GM18868 (cell line): ENCODE results near the gene CNTD1.
A peak's percentile ranks its signal among the peaks of the same experiment; 100 is the strongest.
"Not testable (repeated sequence)": the region's sequence is repeated elsewhere in the genome, so short reads cannot be mapped to it uniquely, and the experiment has no call there.

Experiments used
- ATAC-seq: cut with Tn5 transposase; IDR thresholded peaks from one replicate; pipeline ENCODE4 v1.9.1; 2021; ENCODE audit warnings: mild to moderate bottlenecking, moderate library complexity; ENCODE audit not compliant: unreplicated experiment

Gene CNTD1, protein sequence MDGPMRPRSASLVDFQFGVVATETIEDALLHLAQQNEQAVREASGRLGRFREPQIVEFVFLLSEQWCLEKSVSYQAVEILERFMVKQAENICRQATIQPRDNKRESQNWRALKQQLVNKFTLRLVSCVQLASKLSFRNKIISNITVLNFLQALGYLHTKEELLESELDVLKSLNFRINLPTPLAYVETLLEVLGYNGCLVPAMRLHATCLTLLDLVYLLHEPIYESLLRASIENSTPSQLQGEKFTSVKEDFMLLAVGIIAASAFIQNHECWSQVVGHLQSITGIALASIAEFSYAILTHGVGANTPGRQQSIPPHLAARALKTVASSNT

DNA sequence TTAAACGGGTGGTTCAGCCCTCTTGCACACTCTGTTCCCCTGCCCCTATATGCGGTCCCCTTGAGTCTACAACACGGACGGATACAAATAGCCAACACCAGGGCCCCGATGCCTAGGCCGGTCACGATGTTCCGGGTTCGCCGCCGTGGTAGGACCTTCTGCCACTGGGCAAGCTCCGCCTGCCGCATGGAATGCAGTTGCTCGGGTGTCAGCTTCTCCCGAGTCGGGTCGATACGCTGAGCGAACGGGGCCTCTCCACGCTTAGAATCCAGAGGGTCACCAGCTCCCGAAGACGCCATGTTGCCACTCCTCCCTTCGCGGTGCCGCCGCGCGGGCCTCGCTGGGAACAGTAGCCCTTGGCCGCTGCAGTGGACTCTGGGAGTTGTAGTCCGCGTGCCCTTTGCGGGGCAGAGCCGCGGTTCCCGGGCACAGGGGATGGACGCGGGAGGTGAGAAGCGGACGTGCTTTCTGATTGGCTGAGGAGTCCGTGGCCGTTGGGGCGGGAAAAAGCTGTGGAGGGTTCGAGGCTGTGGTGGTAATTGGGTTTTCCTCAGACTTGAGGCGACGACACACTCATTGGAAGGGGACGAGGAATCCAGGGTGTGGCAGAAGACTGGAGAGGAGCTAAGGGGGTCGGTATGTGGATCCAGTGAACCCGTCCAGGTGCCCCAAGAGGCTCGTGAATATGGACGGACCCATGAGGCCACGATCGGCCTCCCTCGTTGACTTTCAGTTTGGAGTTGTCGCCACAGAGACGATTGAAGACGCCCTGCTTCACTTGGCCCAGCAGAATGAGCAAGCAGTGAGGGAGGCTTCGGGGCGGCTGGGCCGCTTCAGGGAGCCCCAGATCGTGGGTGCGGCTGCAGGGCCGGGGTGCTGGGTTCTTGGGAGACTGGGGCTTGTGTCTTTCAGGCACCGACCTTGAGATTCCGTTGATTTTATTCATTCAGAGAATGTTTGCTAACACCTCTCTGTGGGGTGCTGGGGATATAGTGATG is at the start of gene CNTD1, which contains the start of gene COA3:
Gene CNTD1 (plus strand): TSS at position 479 of the 998 bp plus-strand sequence. CDS start 207 bp downstream, at position 686.
Gene COA3 (minus strand): TSS at position 322 of the 998 bp plus-strand sequence. CDS start 23 bp downstream, at position 299.
- peak; percentile 67 for ATAC-seq

DNA sequence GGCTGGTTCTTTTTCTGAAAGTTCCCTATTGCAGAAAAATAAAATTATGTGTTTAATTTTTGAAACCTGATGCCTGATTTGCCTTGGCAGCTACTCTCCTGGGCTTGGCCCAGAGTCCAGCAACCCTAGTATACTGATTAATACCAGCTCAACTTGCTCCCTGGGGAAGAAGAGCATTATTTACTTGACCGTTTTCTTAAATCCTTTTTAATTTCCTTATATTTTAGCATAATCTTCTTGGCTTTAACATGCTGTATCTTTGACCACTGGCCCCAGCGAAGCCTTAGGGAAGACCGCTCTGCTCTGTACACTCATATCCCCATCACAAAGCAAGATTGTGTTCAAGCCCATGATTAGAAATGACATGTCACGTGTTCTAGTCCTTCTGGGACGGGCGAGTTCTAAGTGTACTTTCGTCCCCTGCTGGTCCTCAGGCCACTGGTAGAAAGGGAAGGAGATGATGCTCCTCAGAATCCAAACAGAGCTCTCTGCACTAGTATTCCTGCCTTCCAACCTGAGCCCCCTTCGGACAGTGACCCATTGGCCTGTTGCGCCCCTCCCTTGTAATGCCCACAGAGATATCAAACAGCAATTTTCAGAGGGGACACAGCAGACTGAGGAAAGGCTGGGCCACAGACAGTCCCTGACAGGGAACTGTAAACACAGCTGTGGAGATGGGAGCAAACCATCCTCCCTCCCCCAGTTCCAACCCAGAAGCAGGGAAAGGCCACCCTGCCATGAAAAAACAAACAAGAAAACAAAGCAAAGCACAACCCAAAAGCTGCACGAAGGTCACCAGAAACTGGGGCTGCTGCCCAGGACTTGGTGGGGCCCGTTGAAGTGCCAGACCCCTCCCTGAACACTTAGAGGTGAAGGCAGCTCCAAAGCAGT is 49.5 kb upstream of the CNTD1 start:
- ATAC-seq: no peak

DNA sequence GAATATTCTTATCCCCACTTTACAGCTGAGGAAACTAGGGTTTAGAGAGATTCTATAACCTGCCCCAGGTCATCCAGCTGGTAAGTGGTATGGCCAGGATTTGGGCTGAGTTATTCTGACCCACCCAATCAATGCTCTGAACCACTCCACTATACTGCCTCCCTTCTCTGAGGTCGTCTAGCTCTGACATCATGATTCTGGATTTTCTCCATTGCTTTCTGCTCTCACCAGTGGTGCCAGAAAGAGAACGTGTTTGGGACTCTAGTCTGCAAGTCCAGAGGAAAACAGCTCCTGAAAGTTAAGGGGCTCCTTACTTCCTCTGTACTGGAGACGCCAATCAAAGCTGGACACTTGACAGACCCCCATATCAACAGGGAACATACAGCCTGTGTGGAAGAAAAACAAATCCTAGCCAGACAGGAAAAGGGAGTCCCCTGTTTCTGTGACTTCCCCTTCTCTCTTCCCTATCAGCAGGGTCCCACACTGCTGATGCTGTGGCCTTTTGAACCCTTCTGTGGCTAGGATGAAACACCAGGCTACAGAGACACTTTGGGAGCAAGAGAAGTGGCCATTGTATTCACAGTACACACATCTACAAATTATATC is 47.8 kb upstream of the CNTD1 start:
- no peak for ATAC-seq

DNA sequence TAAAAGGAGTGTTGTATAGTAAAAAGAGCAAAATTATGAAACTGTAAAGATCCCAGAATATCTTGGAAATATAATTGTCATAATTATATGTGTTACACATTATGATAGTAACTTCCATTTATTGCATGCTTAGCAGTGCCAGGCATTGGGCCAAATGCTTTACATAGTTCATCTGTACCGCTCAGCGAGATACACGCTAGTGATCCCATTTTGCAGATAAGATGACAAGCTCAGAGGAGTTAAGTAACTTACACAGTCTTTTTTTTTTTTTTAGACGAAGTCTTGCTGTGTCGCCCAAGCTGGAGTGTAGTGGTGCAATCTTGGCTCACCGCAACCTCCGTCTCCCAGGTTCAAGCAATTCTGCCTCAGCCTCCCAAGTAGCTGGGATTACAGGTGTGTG is 47.0 kb upstream of the CNTD1 start:
- no peak for ATAC-seq

DNA sequence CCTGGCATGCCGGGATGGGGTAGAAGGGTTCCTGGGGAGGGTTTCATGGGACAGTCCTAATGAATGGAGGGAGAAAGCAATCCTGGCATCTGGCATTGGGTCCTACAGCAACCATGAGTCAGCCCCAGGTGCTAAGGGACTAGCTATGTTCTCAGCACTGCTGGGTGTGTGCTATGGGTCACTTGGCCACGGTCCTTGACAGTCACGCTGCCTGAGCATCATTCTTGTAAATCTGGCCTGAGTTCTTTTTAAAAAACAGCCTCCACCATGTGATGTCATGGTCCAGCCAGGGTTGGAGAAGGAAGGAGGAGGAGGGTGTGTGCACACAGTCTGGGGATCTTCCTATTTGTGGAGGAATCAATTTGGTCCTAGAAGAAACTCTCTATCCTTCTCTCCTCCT is 43.9 kb upstream of the CNTD1 start:
- ATAC-seq: no peak

DNA sequence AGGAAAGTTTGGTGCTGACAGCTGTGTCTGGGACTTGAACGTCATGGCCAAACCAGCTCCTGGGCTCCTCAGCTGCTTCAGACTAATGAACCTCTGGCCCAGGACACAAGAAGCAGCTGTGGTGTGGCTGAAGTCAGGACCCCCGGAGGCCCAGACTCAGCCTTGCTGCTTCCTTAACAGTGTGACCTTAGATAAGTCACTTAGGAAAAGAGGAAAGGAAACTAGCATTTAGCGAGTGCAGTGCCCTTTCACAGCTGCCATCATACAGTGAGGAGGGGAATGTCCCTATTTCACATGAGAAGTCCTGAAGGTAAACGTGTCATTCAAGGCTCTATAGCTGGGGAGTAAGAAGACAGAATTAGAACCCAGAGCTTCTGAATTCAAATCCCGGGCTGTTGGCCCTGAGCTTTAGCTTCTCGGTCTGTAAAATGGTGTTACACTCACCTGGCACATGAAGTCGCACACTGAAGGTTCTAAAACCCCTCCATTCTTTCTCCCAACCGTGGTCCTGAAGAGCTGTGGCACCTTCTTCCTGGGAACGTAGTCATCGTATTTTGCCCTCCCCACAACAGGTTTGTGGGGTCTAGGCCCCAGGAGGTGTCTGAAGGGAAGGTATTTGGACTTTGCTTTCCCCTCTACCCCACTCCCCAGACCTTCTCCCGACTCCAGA is 38.5 kb upstream of the CNTD1 start:
- ATAC-seq: peak; percentile 50

DNA sequence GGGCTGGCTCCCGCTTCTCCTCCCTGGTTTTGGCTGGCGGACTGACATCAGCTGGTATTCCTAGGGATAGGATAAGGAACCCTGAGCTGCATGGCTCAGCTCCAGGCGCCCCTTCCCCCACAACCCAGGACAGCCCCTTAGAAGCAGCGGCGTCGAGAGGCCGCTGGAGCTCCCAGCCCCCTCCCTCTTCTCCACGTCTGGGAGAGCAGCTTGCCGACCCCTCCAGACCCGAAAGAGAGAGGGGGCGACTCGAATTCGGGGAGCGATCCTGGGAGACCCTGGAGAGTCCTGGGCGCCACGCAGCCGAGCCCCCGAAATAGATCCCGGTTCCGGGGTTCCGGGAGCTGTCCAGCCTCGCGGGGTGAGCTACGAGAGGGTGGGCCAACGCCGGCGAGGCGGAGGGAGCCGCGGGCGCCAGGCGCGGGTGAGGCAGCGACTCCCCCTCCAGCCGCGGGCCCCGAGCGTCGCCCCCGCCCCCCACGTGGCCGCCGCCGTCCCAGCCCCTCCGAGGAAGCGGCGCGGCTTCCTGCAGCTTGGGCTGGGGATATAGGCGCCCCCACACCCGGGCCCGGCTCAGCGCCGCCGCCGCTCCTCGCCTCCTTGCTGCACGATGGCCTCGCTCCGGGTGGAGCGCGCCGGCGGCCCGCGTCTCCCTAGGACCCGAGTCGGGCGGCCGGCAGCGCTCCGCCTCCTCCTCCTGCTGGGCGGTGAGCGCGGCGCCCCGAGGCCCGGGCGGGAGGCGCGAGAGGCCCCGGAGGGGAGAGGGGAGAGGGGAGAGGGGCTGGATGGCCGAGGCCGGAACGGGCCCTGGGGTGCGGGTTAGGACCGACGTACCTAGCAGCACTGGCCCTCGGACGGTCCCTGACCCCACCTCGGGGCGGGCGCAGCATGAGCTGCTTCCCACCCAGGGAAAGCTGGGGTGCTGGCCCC is 37.7 kb upstream of the CNTD1 start, which contains the start of gene RAMP2:
Gene RAMP2 (plus strand): TSS at position 576 of the 930 bp plus-strand sequence. CDS start 35 bp downstream, at position 611.
- no peak for ATAC-seq

DNA sequence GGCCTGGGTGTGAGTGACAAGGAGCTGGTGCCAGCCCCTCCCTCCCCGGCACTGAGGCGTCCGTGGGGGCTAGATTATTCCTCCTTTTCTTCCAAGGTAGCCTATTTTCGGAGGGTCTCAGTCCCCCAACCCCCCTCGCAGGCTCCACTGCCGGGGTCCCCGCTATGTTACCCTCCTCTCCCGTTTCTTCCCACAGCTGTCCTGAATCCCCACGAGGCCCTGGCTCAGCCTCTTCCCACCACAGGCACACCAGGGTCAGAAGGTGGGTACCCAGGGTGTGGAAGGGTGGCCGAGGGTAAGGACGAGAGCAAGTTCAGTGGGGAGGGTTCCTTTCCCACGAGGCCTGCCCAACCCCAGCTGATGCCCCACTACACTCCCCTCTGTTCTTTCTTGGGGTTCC is 37.0 kb upstream of the CNTD1 start:
- ATAC-seq: no peak

DNA sequence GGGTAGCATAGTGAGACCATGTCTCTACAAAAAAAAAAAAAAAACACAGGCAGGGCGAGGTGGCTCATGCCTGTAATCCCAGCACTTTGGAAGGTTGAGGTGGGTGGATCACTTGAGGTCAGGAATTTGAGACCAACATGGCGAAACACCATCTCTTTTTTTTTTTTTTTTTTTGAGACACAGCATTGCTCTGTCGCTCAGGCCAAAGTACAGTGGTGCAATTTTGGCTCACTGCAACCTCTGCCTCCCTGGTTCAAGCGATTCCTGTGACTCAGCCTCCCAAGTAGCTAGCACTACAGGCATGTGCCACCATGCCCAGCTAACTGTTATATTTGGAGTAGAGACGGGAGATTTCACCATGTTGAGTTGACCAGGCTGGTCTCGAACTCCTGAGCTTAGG is 32.5 kb upstream of the CNTD1 start:
- ATAC-seq: no peak

DNA sequence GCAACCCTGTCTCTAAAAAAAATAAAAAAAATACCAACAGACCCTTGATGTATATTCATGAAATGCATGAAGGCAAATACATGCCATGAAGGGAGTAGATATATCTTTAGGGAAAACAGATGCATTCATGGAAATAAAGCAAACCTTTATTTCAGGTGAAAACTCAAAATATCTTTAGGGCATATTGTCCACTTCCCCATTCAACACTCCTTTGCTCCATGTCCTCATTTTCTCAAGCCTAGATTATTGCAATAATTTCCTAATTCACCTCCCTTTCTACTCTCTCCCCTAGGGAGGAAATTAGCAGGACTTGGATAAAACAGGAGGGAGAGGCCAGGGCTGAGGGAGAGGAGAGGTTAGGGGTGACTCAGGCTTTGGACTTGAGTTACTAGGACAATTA is 31.1 kb upstream of the CNTD1 start:
- ATAC-seq: no peak

DNA sequence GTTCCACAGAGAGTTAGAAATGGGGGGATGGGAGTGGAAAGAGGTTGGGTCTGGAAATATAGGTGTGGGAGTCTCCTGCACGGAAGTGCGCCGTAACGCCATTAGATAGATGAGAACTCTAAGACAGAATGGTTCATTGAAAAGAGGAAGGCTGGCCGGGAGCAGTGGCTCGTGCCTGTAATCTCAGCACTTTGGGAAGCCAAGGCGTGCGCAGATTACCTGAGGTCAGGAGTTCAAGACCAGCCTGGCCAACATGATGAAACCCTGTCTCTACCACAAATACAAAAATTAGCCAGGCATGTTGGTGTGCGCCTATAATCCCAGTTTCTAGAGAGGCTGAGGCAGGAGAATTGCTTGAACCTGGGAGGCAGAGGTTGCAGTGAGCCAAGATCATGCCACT is 30.7 kb upstream of the CNTD1 start:
- ATAC-seq: not testable (repeated sequence)

DNA sequence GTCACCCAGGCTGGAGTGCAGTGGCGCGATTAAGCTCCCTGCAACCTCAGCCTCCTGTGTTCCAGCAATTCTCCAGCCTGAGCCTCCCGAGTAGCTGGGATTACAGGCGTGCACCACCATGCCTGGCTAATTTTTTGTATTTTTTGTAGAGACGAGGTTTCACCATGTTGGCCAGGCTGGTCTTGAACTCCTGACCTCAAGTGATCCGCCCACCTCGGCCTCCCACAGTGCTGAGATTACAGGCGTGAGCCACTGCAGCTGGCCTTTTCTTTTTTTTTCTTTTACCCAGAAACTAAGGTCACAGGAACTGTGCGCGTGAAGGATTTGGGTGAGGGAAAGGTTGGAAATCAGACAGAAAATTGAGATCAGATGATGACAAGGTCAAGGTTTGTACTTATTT is 28.7 kb upstream of the CNTD1 start:
- not testable (repeated sequence) for ATAC-seq

DNA sequence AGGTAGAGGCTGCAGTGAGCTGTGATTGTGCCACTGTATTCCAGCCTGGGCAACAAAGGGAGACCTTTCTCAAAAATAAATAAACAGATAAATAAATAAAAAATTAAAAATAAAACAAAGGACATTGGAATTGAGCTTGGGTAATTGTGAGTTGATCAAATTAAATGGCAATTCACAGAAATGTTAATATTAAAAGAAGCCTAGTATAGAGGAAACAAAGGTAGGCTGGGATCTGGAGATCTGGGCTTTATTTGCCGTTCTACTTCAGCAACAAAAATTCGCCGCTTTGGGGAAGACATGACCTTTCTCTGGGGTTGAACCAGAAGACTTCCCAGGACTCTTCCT is 25.7 kb upstream of the CNTD1 start:
- no peak for ATAC-seq

DNA sequence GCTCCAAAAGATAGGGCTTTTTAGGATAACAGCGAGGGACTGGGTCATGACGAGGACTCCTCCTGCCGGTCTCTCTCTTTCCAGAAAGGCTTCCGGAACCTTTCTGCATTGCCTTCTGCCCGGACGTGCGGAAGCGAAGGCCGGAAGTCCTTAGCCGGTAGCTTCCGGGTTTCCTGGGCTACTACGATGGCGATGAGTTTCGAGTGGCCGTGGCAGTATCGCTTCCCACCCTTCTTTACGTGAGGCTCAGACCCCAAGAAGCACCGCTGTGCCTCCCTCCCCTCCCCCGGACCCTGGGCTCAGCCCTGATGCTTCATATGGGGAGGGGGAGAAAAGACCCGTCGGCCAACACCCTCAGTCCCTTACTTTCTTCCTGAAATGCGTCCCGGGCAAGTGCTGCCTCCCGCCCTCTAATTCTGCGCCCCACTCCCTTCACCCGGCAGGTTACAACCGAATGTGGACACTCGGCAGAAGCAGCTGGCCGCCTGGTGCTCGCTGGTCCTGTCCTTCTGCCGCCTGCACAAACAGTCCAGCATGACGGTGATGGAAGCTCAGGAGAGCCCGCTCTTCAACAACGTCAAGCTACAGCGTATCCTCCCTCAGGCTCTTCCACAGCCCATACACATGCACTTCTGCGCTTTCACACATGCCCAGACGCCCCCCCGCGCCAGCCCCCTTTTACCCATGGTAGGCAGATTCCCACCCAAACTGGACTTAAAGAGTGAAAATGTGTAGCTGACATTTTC is 25.2 kb upstream of the CNTD1 start, which contains the start of gene VPS25:
Gene VPS25 (plus strand): TSS at position 160 of the 746 bp plus-strand sequence. CDS start 27 bp downstream, at position 187.
- peak; percentile 62 for ATAC-seq

DNA sequence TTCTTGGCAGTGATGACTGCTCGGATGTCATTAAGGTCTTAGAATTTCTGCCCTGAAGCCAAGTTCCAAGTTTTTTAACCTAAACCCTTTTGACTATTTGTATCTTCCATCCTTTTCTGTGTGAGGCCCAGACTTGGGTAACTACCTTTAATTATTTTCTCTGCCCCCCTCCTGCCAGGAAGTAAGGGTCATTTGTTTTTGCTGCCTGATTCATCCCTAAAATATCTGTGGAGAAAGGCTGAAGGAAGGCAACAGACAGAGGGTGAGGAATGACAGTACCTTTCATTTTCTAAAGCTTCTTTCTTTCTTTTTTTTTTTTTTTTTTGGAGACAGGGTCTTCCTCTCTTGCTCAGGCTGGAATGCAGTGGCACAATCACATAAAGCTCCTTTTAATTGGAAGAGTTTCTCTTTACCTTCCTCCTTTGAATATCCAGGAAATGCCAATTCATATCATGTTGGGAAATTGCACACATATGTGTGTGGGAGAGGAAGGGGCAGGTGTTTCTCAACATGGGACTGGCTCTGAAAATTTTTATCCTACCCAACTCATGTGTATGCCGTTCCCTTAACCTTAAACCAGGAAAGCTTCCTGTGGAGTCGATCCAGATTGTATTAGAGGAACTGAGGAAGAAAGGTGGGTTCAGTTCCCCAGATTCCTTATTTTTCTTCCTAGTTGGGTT is 24.5 kb upstream of the CNTD1 start:
- ATAC-seq: no peak

DNA sequence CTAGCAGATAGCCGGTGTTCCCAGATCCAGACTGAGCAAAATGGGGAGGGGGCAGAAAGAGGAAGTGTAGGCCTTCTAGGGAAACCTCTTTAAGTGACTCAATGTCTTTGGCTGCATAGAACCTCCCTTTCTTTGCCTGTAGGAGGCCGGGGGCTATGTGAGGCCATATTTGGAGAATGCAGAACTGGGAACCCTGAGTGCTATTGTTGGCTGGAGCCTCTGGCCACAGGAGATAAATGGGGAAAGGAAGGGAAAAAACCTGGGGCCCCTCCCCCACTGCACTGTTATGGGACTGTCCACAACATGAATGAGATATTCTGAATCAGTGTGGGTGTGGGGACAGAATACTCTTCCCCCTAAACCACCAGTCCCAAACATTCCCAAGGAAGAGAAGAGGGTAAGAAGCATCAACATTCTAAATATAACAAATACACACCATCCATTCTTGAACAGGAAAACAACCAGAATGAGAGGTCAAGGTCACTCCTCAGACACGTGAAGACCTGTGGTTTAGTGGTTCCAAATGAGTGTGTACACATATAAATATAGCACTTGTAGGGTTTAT is 23.0 kb upstream of the CNTD1 start:
- no peak for ATAC-seq

DNA sequence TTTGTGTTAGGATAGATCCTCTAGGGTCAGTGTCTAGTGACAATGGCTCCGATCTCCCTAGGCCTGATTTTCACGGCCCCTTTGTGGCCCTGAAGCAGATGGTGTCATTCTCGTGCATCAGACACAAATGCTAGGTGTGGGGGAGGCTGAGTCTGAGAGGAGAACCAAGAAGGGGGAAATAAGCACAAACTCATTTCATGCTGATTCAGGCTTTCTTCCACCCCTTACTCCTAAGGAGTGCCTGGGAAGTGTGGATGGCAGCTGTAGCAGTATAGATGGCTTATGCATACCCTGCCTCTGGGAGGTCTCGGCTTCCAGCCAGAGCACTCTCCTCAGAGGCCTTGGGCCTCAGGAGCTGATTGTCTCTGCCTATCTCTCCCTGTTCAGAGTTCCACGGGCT is 20.1 kb upstream of the CNTD1 start:
- no peak for ATAC-seq
